H1 (cell line): Measurements from ENCODE around the gene NAPG. TPM values are rescaled to one million over a fixed set of nuclear protein-coding genes. Genes with fewer than 3 reads are reported as not detected.

Experiments
- CTCF ChIA-PET: fragments of 300-600 bp; sonication (Branson Sonifier 250); formaldehyde crosslinking; loops from one replicate; lab custom pipeline; 2021; ENCODE audit not compliant: partially characterized antibody; lab: Charles Lee
- POLR2A ChIA-PET: fragments of 300-600 bp; sonication (Branson Sonifier 250); formaldehyde crosslinking; loops from one replicate; lab custom pipeline; 2021; ENCODE audit warnings: inconsistent platforms; ENCODE audit not compliant: partially characterized antibody; lab: Charles Lee
- DNase-seq, 2 experiments: peaks; one replicate each; pipeline versions ENCODE4 v3.0.0 to v3.0.0-alpha.2; 2010 to 2022; ENCODE audit warnings: low spot score in 2 of 2, low read depth in 1 of 2, mixed read lengths in 1 of 2
- FAIRE-seq: peaks from 2 replicates; lab custom pipeline; 2011; peaks lifted over from hg19 to GRCh38; lab: Jason Lieb, UNC
- H2AFZ ChIP-seq: 2 replicates; pipeline ENCODE4 v1.8.1; 2012; ENCODE audit warnings: low read length, inconsistent platforms
- H2AK5ac ChIP-seq: 2 replicates; pipeline ENCODE4 v1.6.1; 2013; ENCODE audit warnings: low read depth, low read length
- H2BK120ac ChIP-seq: replicated peaks from 2 replicates; pipeline ENCODE3; 2013; ENCODE audit warnings: low read depth, low read length, inconsistent platforms
- H2BK12ac ChIP-seq: 2 replicates; pipeline ENCODE4 v1.6.1; 2013; ENCODE audit warnings: low read depth, low read length
- H2BK15ac ChIP-seq: 2 replicates; pipeline ENCODE4 v1.6.1; 2013; ENCODE audit warnings: low read length
- H2BK20ac ChIP-seq: 2 replicates; pipeline ENCODE4 v1.6.1; 2013; ENCODE audit warnings: low read length
- H2BK5ac ChIP-seq: 2 replicates; pipeline ENCODE4 v1.6.1; 2013; ENCODE audit warnings: low read depth, low read length
- H3K14ac ChIP-seq: 2 replicates; pipeline ENCODE4 v1.6.1; 2013; ENCODE audit warnings: inconsistent platforms; ENCODE audit not compliant: insufficient read length
- H3K18ac ChIP-seq: 2 replicates; pipeline ENCODE4 v1.6.1; 2013; ENCODE audit warnings: low read length; ENCODE audit errors: extremely low read depth
- H3K23ac ChIP-seq: 2 replicates; pipeline ENCODE4 v1.6.1; 2013; ENCODE audit warnings: inconsistent platforms; ENCODE audit not compliant: insufficient read length
- H3K23me2 ChIP-seq: 2 replicates; pipeline ENCODE4 v1.6.1; 2013; ENCODE audit warnings: low read depth, low read length
- H3K27ac ChIP-seq: 2 replicates; pipeline ENCODE4 v1.6.1; 2011; ENCODE audit warnings: low read depth, low read length, inconsistent platforms
- H3K27me3 ChIP-seq, 4 experiments: replicated peaks in 1 of 4; 1 replicate in 1 of 4; 2 replicates in 3 of 4; pipeline versions ENCODE4 v1.6.1 to v1.8.1; 2011 to 2013; ENCODE audit warnings: low read length in 3 of 4, mild to moderate bottlenecking in 3 of 4, inconsistent platforms in 2 of 4, mixed read lengths in 2 of 4, moderate library complexity in 1 of 4; ENCODE audit not compliant: control insufficient read depth in 3 of 4, insufficient read depth in 3 of 4; ENCODE audit errors: extremely low read depth in 1 of 4
- H3K36me3 ChIP-seq, 4 experiments: 2 replicates each; pipeline versions ENCODE4 v1.6.1 to v1.8.1; 2011 to 2013; ENCODE audit warnings: mild to moderate bottlenecking in 4 of 4, low read length in 3 of 4, moderate library complexity in 2 of 4, control low read depth in 1 of 4, inconsistent platforms in 1 of 4; ENCODE audit not compliant: insufficient read depth in 4 of 4, control insufficient read depth in 2 of 4
- H3K4ac ChIP-seq: replicated peaks from 2 replicates; pipeline ENCODE3; 2013; ENCODE audit warnings: low read length, low read depth, mixed read lengths, inconsistent platforms; ENCODE audit not compliant: insufficient read length
- H3K4me1 ChIP-seq, 4 experiments: replicated peaks in 1 of 4; 1 replicate in 1 of 4; 2 replicates in 3 of 4; pipeline versions ENCODE4 v1.6.1 to v1.8.1; 2011 to 2013; ENCODE audit warnings: low read length in 3 of 4, inconsistent platforms in 2 of 4, mixed read lengths in 1 of 4; ENCODE audit not compliant: insufficient read depth in 4 of 4, control insufficient read depth in 3 of 4
- H3K4me2 ChIP-seq, 2 experiments: 2 replicates each; pipeline versions ENCODE4 v1.6.1 to v1.8.1; 2011 to 2013; ENCODE audit warnings: low read depth in 2 of 2, low read length in 2 of 2, control low read depth in 1 of 2, inconsistent platforms in 1 of 2, mild to moderate bottlenecking in 1 of 2; ENCODE audit not compliant: insufficient read depth in 1 of 2
- H3K4me3 ChIP-seq, 4 experiments: fragments of 200-600, 300-600 bp in 1 of 4; sonication (generic), shearing (Covaris generic), sonication (Bioruptor Twin) in 1 of 4; 2 replicates each; pipeline versions ENCODE4 v1.5.1 to v1.8.1; 2011 to 2016; ENCODE audit warnings: low read length in 4 of 4, low read depth in 3 of 4, control low read depth in 2 of 4, inconsistent platforms in 2 of 4, mild to moderate bottlenecking in 2 of 4, mixed read lengths in 1 of 4, moderate library complexity in 1 of 4; ENCODE audit not compliant: insufficient read depth in 2 of 4; ENCODE audit errors: extremely low read depth in 1 of 4
- H3K56ac ChIP-seq: replicated peaks from 2 replicates; pipeline ENCODE3; 2013; ENCODE audit warnings: low read depth, mild to moderate bottlenecking, mixed read lengths, low read length, inconsistent platforms; ENCODE audit not compliant: insufficient read length
- H3K79me1 ChIP-seq: 2 replicates; pipeline ENCODE4 v1.6.1; 2013; ENCODE audit warnings: low read depth, low read length, control low read depth
- H3K79me2 ChIP-seq, 2 experiments: 2 replicates each; pipeline versions ENCODE4 v1.6.1 to v1.8.1; 2012 to 2013; ENCODE audit warnings: low read length in 2 of 2, mild to moderate bottlenecking in 2 of 2, inconsistent platforms in 1 of 2; ENCODE audit not compliant: insufficient read depth in 2 of 2, control insufficient read depth in 1 of 2
- H3K9ac ChIP-seq, 4 experiments: replicated peaks in 1 of 4; 1 replicate in 1 of 4; 2 replicates in 3 of 4; pipeline versions ENCODE4 v1.6.1 to v1.8.1; 2011 to 2013; ENCODE audit warnings: low read depth in 3 of 4, low read length in 3 of 4, control low read depth in 2 of 4, mild to moderate bottlenecking in 2 of 4, moderate library complexity in 2 of 4, inconsistent platforms in 1 of 4; ENCODE audit errors: extremely low read depth in 1 of 4
- H3K9me3 ChIP-seq, 2 experiments: 2 replicates each; pipeline versions ENCODE4 v1.6.1 to v1.8.1; 2012 to 2013; ENCODE audit warnings: mild to moderate bottlenecking in 2 of 2, moderate library complexity in 2 of 2, control low read depth in 1 of 2, inconsistent platforms in 1 of 2, low read depth in 1 of 2, low read length in 1 of 2, mixed read lengths in 1 of 2; ENCODE audit not compliant: insufficient read depth in 2 of 2
- H4K20me1 ChIP-seq, 2 experiments: replicated peaks in 1 of 2; 2 replicates each; pipeline versions ENCODE3 to v1.8.1; 2011 to 2013; ENCODE audit warnings: inconsistent platforms in 2 of 2, low read length in 2 of 2, mild to moderate bottlenecking in 1 of 2; ENCODE audit not compliant: insufficient read depth in 2 of 2, control insufficient read depth in 1 of 2
- H4K5ac ChIP-seq: 2 replicates; pipeline ENCODE4 v1.6.1; 2013; ENCODE audit warnings: low read length, low read depth, mixed read lengths, inconsistent platforms; ENCODE audit not compliant: insufficient read length
- H4K8ac ChIP-seq: 2 replicates; pipeline ENCODE4 v1.8.0; 2013; ENCODE audit warnings: mild to moderate bottlenecking, moderate library complexity, low read length, inconsistent platforms; ENCODE audit not compliant: insufficient read depth; ENCODE audit errors: extremely low read depth
- H4K91ac ChIP-seq: replicated peaks from 2 replicates; pipeline ENCODE3; 2013; ENCODE audit warnings: low read length, mixed read lengths, inconsistent platforms; ENCODE audit not compliant: insufficient read length
- CBX5 ChIP-seq: fragments of 300-800, 300-1000 bp; sonication (generic); IDR thresholded peaks from 2 replicates; pipeline ENCODE4 v1.7.1; 2016; ENCODE audit warnings: antibody characterized with exemption, low read length, low read depth
- CREB1 ChIP-seq: IDR thresholded peaks from 2 replicates; pipeline ENCODE4 v1.6.1; 2012; ENCODE audit warnings: inconsistent platforms
- FOSL1 ChIP-seq: IDR thresholded peaks from 2 replicates; pipeline ENCODE4 v1.6.1; 2011; ENCODE audit warnings: mild to moderate bottlenecking, low read depth, low read length, moderate library complexity; ENCODE audit not compliant: insufficient read depth
- KDM4A ChIP-seq: IDR thresholded peaks from one replicate; pipeline ENCODE4 v1.7.1; 2012; ENCODE audit warnings: low read depth, mild to moderate bottlenecking, moderate library complexity, low read length, inconsistent platforms; ENCODE audit not compliant: severe bottlenecking
- KDM5A ChIP-seq: fragments of 200-600 bp; IDR thresholded peaks from 2 replicates; pipeline ENCODE4 v1.7.1; 2012; ENCODE audit warnings: mild to moderate bottlenecking, low read length, inconsistent platforms, mixed read lengths
- POLR2A ChIP-seq, 2 experiments: IDR thresholded peaks; 1 replicate in 1 of 2; 2 replicates in 1 of 2; pipeline ENCODE4 v1.6.1; 2011; ENCODE audit warnings: low read depth in 2 of 2, low read length in 2 of 2, mild to moderate bottlenecking in 2 of 2; ENCODE audit errors: control extremely low read depth in 1 of 2
- RAD21 ChIP-seq, 2 experiments: IDR thresholded peaks in 1 of 2; conservative IDR thresholded peaks in 1 of 2; 2 replicates each; pipeline ENCODE4 v1.6.1; 2011; ENCODE audit warnings: low read depth in 2 of 2, low read length in 2 of 2, improper control_type of control experiment in 1 of 2, inconsistent platforms in 1 of 2, mild to moderate bottlenecking in 1 of 2, moderate library complexity in 1 of 2
- RXRA ChIP-seq: IDR thresholded peaks from 2 replicates; pipeline ENCODE4 v1.6.1; 2011; ENCODE audit warnings: low read depth, mild to moderate bottlenecking, low read length, moderate library complexity; ENCODE audit not compliant: insufficient read depth
- SIN3A ChIP-seq, 2 experiments: IDR thresholded peaks in 1 of 2; conservative IDR thresholded peaks in 1 of 2; 2 replicates each; pipeline ENCODE4 v1.6.1; 2011 to 2012; ENCODE audit warnings: low read length in 2 of 2, improper control_type of control experiment in 1 of 2, low read depth in 1 of 2, mild to moderate bottlenecking in 1 of 2
- TBP ChIP-seq: IDR thresholded peaks from 2 replicates; pipeline ENCODE4 v1.6.1; 2011; ENCODE audit warnings: low read depth, low read length, improper control_type of control experiment
- YY1 ChIP-seq: IDR thresholded peaks from 2 replicates; pipeline ENCODE4 v1.6.1; 2011; ENCODE audit warnings: low read depth, mild to moderate bottlenecking, low read length
- WGBS, 2 experiments: shearing (Covaris generic) in 1 of 2; methylation state at CpG; one replicate each; pipeline versions ENCODE4 v1.1.6 to v1.1.7; 2013 to 2015; ENCODE audit warnings: low lambda C conversion rate in 2 of 2, mixed read lengths in 2 of 2, inconsistent platforms in 1 of 2, low coverage in 1 of 2, missing lambda C conversion rate in 1 of 2; ENCODE audit not compliant: insufficient replicate concordance in 2 of 2, insufficient coverage in 1 of 2, insufficient read length in 1 of 2; ENCODE audit errors: extremely low coverage in 1 of 2, missing lambda C conversion rate in 1 of 2; 5-methylcytosine and 5-hydroxymethylcytosine counted together
- polyA plus RNA-seq, 7 experiments: library from polyadenylated mRNA; depleted of rRNA in 3 of 7; stranded (reverse) in 5 of 7; unstranded in 2 of 7; fragments of >200 nt in 5 of 7; fragments of 200-250 nt in 2 of 7; gene quantifications; 1 replicate in 5 of 7; 2 replicates in 1 of 7; 4 replicates in 1 of 7; pipeline versions ENCODE4 v1.2.1 to v1.2.3, GENCODE V29; 2011 to 2013; ENCODE audit warnings: missing spikeins in 2 of 7, mixed read lengths in 2 of 7
- total RNA-seq: library from RNA; stranded (reverse); fragmentation: NEBNext Ultra II Directional; extraction: Animal tissue kit (Norgen Biotek cat#: 25700); gene quantifications from 2 replicates; pipeline ENCODE4 v1.2.1, GENCODE V29; 2021
- TF ChIP-seq, protein P1 (sequence below), 3 experiments: IDR thresholded peaks; 1 replicate in 2 of 3; 2 replicates in 1 of 3; pipeline versions ENCODE4 v1.5.1 to v1.6.1; 2011; ENCODE audit warnings: low read length in 3 of 3, mild to moderate bottlenecking in 3 of 3, inconsistent platforms in 2 of 3, low read depth in 1 of 3, moderate library complexity in 1 of 3; ENCODE audit not compliant: insufficient read depth in 1 of 3; ENCODE audit errors: control extremely low read depth in 1 of 3

The NAPG gene
- total and polyA plus RNA-seq, 2 of the 8 experiments (the other 6 are each of a cell fraction or from before 2014, with no cell fraction given), result 8.0 to 23.5 TPM

DNA sequence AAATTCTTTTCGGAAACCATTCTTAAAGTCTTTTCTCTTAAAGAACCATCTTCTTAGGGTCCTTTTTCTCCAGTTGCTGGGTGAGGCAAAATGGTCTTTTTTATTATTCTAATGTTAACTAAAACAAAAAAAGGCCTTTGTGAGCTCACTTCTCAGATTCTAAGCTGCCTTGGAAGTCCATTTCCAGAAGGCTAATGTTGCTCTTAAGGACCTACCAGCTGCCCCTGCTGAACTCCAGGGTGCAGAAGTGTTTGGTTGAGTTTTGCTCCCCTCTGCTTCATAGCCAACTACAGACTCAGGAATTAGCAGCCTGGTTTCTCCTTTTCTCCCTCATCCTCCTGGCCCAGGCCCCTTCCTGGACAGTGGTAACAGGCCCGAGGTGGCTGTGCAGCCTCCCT is 48.0 kb upstream of the NAPG start:
- no peaks in the 10 kb centered on the region for H4K20me1 ChIP-seq
- no peak overlapping the region; the same call in 1 of the 2 replicates for H2BK12ac ChIP-seq
- peaks cover 9 to 37% (median 28%) of the 10 kb centered on the region in 4 experiments for H3K27me3 ChIP-seq
- no peak overlapping the region for H3K4ac ChIP-seq
- no peak overlapping the region for H2BK5ac ChIP-seq
- DNase-seq (no peak), FAIRE-seq (no peak)
- POLR2A ChIA-PET, result no interaction called here
- no peak overlapping the region for H3K4me3 ChIP-seq
- no peak overlapping the region for H2AFZ ChIP-seq
- H3K79me2 ChIP-seq, result no peaks in the 10 kb centered on the region
- H3K27ac ChIP-seq, result no peak overlapping the region
- H3K18ac ChIP-seq, result no peak overlapping the region
- peaks cover 1 to 16% (median 6%) of the 10 kb centered on the region in 4 experiments; a peak in 5 of 7 replicates for H3K4me1 ChIP-seq
- no peak overlapping the region for H2BK120ac ChIP-seq
- no peak overlapping the region for H3K14ac ChIP-seq
- H3K9me3 ChIP-seq, result no peaks in the 10 kb centered on the region
- no peaks in the 10 kb centered on the region for H3K36me3 ChIP-seq
- H3K79me1 ChIP-seq, result no peaks in the 10 kb centered on the region
- peak overlapping the region in 1 of 2 experiments; percentile 29; a peak in 2 of 4 replicates for H3K4me2 ChIP-seq
- H2BK15ac ChIP-seq, result no peak overlapping the region
- no peaks in the 10 kb centered on the region for H3K23me2 ChIP-seq
- H2BK20ac ChIP-seq, result no peak overlapping the region
- CTCF ChIA-PET, result interaction anchor here (0.5 to 1.5 kb wide), 3 partner anchors 506 to 1412 kb away, joined by 3 read pairs; no protein-coding TSS in a partner anchor
- H4K5ac ChIP-seq, result no peak overlapping the region
- no peak overlapping the region for H4K8ac ChIP-seq
- WGBS, 2 experiments, result 71% methylated on average over 2 of the region's 2 CpGs; no CpG with 5 or more reads in 1 of the 2 experiments
- H2AK5ac ChIP-seq, result no peak overlapping the region
- H3K56ac ChIP-seq, result no peak overlapping the region
- no peak overlapping the region for H3K23ac ChIP-seq
- no peak overlapping the region for H4K91ac ChIP-seq
- H3K9ac ChIP-seq, result no peak overlapping the region
- no peak for TF ChIP-seq SIN3A (conservative IDR thresholded peaks at IDR 0.05 in 1 of 2, IDR thresholded peaks at IDR 0.05 in 1 of 2; ENCODE audit: low read depth in 1 of 2, low read length in 2 of 2)
- TF ChIP-seq CREB1, result no peak
- TF ChIP-seq, protein P1, sequence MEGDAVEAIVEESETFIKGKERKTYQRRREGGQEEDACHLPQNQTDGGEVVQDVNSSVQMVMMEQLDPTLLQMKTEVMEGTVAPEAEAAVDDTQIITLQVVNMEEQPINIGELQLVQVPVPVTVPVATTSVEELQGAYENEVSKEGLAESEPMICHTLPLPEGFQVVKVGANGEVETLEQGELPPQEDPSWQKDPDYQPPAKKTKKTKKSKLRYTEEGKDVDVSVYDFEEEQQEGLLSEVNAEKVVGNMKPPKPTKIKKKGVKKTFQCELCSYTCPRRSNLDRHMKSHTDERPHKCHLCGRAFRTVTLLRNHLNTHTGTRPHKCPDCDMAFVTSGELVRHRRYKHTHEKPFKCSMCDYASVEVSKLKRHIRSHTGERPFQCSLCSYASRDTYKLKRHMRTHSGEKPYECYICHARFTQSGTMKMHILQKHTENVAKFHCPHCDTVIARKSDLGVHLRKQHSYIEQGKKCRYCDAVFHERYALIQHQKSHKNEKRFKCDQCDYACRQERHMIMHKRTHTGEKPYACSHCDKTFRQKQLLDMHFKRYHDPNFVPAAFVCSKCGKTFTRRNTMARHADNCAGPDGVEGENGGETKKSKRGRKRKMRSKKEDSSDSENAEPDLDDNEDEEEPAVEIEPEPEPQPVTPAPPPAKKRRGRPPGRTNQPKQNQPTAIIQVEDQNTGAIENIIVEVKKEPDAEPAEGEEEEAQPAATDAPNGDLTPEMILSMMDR (IDR thresholded peaks at IDR 0.05; ENCODE audit: control extremely low read depth in 1 of 3, insufficient read depth in 1 of 3, low read depth in 1 of 3, low read length in 3 of 3), result no peak
- no peak for TF ChIP-seq RAD21 (IDR thresholded peaks at IDR 0.05 in 1 of 2, conservative IDR thresholded peaks at IDR 0.05 in 1 of 2; ENCODE audit: low read depth in 2 of 2, low read length in 2 of 2)
- TF ChIP-seq KDM4A, result no peak
- no peak for TF ChIP-seq FOSL1
- no peak for TF ChIP-seq RXRA
- TF ChIP-seq CBX5, result no peak
- TF ChIP-seq TBP, result no peak
- TF ChIP-seq POLR2A (IDR thresholded peaks at IDR 0.05; ENCODE audit: control extremely low read depth in 1 of 2, low read depth in 2 of 2, low read length in 2 of 2), result no peak
- no peak for TF ChIP-seq KDM5A
- no peak for TF ChIP-seq YY1
